IMR-90 (cell line): ENCODE results near the gene NUBP2.

Source experiments
- CEBPB ChIP-seq: IDR thresholded peaks from 2 replicates; pipeline ENCODE4 v1.6.1; 2012; ENCODE audit warnings: low read depth, low read length, improper control_type of control experiment
- CHD1 ChIP-seq: IDR thresholded peaks from 2 replicates; pipeline ENCODE4 v1.6.1; 2012; ENCODE audit warnings: low read depth, low read length, improper control_type of control experiment
- CTCF ChIP-seq: conservative IDR thresholded peaks from 2 replicates; pipeline ENCODE4 v1.5.1; 2012; ENCODE audit warnings: mild to moderate bottlenecking, low read depth, low read length, improper control_type of control experiment
- ELK1 ChIP-seq: fragments of 150-350 bp; IDR thresholded peaks from 2 replicates; pipeline ENCODE4 v1.6.1; 2016; ENCODE audit warnings: low read depth, mild to moderate bottlenecking, low read length, moderate library complexity, borderline replicate concordance
- FOS ChIP-seq: fragments of 150-350 bp; IDR thresholded peaks from 2 replicates; pipeline ENCODE4 v1.6.1; 2016; ENCODE audit warnings: low read depth, low read length
- MAZ ChIP-seq: IDR thresholded peaks from 2 replicates; pipeline ENCODE4 v1.6.1; 2012; ENCODE audit warnings: low read depth, mild to moderate bottlenecking, low read length, improper control_type of control experiment, moderate library complexity, borderline replicate concordance
- MXI1 ChIP-seq: IDR thresholded peaks from 2 replicates; pipeline ENCODE4 v1.6.1; 2012; ENCODE audit warnings: low read depth, mild to moderate bottlenecking, low read length, moderate library complexity, borderline replicate concordance
- NFE2L2 ChIP-seq: fragments of 150-350 bp; IDR thresholded peaks from 2 replicates; pipeline ENCODE4 v1.6.1; 2016; ENCODE audit warnings: low read depth, mild to moderate bottlenecking, low read length
- POLR2A ChIP-seq: IDR thresholded peaks from 2 replicates; pipeline ENCODE4 v1.6.1; 2012; ENCODE audit warnings: mild to moderate bottlenecking, low read depth, low read length
- RAD21 ChIP-seq: IDR thresholded peaks from 2 replicates; pipeline ENCODE4 v1.6.1; 2012; ENCODE audit warnings: low read length, improper control_type of control experiment
- RFX5 ChIP-seq: IDR thresholded peaks from 2 replicates; pipeline ENCODE4 v1.8.0; 2012; ENCODE audit warnings: low read depth, mild to moderate bottlenecking, low read length, moderate library complexity
- SMC3 ChIP-seq: fragments of 150-350 bp; IDR thresholded peaks from 2 replicates; pipeline ENCODE4 v1.6.1; 2016; ENCODE audit warnings: low read depth, mild to moderate bottlenecking, antibody characterized with exemption, low read length, moderate library complexity

GRCh38 chr16:1774448-1774780, 8.3 kb upstream of the NUBP2 start:
- TF ChIP-seq RFX5 (no peak), RAD21 (no peak), FOS (no peak), POLR2A (no peak), ELK1 (no peak), CTCF (no peak), NFE2L2 (no peak), SMC3 (no peak), MAZ (no peak), CEBPB (no peak), CHD1 (no peak), MXI1 (no peak)
